Stromal cell of bone marrow (primary cell): Measurements from ENCODE around the gene DOK5.

Source experiments
- DNase-seq: peaks from one replicate; pipeline ENCODE4 v3.0.0-alpha.2; 2012; ENCODE audit warnings: low read depth

Gene DOK5

DNA sequence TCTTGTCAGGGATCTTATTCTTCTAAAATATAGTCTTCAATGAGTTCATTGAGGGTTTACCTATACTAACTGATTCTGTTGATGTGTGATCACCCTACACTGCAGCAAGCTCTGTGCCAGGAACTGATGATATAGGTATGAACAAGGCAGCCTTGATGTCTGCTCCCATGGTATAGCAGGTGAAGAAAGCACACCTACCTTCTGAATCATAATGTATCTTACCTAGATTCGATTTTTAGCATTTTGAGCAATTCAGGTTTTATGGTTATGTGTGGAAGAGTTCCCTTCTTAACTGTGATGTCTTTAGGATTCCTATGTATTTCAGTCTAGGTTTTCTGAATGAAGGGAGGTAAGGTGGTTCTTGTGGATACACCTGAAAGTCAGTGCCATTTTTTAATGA is 223.0 kb downstream of the DOK5 start:
- DNase-seq: no peak
